Measurements from ENCODE around the gene DRD5.
A peak's percentile ranks its signal among the peaks of the same experiment; 100 is the strongest.

The DRD5 gene

DNA sequence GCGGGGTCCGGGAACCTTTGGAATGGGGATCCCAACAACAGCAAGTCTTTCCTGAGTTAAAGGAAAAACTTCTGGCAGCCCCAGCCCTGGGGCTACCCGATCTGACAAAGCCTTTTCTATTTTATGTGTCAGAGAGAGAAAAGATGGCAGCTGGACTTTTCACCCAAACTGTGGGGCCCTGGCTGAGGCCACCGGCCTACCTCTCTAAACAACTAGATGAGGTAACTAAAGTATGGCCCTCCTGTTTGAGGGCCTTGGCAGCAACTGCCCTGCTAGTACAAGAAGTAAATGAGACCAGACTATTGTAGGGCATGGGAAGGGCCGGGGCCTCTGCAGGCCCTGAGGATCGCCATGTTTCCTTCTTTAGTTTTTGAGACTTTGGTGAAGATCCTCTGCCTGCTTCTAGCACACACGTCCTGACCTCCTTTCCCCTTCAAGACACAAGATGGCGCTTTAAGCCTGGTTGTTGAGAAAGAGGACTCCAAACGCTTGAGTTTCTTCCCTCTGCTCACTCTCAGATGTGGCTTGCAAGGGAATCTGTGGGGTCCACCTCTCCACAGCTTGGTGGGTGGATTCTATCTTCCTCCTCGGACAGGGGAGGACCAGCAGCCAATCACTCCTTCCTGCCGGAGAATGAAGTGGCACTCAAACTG is 18.5 kb upstream of the DRD5 start:
- DNase-seq (ENCODE audit: low read depth): peak; percentile 85
- no peak overlapping the region for H3K4me3 ChIP-seq (ENCODE audit: low read depth, low read length)
- TF ChIP-seq, protein P1, sequence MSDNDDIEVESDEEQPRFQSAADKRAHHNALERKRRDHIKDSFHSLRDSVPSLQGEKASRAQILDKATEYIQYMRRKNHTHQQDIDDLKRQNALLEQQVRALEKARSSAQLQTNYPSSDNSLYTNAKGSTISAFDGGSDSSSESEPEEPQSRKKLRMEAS (IDR thresholded peaks at IDR 0.05; ENCODE audit: low read depth, low read length): no peak
- no peak for TF ChIP-seq POLR2A (IDR thresholded peaks at IDR 0.05; ENCODE audit: extremely low read depth, insufficient read length)
- TF ChIP-seq, protein P2, sequence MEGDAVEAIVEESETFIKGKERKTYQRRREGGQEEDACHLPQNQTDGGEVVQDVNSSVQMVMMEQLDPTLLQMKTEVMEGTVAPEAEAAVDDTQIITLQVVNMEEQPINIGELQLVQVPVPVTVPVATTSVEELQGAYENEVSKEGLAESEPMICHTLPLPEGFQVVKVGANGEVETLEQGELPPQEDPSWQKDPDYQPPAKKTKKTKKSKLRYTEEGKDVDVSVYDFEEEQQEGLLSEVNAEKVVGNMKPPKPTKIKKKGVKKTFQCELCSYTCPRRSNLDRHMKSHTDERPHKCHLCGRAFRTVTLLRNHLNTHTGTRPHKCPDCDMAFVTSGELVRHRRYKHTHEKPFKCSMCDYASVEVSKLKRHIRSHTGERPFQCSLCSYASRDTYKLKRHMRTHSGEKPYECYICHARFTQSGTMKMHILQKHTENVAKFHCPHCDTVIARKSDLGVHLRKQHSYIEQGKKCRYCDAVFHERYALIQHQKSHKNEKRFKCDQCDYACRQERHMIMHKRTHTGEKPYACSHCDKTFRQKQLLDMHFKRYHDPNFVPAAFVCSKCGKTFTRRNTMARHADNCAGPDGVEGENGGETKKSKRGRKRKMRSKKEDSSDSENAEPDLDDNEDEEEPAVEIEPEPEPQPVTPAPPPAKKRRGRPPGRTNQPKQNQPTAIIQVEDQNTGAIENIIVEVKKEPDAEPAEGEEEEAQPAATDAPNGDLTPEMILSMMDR (IDR thresholded peaks at IDR 0.05; ENCODE audit: low read depth, low read length): peak; percentile 92

DNA sequence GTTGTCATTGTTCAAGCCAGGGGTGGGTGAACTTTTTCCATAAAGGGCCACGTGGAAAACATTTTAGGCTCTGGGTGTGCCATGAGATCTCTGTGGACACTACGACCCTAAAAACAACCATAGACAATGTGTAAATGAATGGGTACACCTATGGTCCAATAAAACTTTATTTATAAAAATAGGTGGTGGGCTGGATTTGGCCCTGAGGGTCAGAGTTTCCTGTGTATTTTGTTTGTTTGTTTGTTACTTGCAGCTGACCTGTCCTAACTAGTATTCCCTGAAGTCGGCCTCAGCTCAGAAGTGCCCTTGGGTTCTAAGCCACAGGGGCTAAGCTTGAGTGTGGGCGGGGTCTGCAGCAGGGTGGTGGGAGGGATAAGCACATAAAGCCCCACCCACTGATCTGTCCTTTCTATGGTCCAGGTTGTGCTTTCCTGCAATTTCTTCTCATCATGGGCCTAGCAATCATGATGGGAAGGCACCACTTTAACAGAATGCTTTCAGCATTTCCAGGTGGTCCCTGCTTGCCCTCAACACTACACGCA is 17.2 kb upstream of the DRD5 start:
- no peak for DNase-seq (ENCODE audit: low read depth)
- H3K4me3 ChIP-seq (ENCODE audit: low read depth, low read length): no peak overlapping the region
- no peak for TF ChIP-seq MYC (IDR thresholded peaks at IDR 0.05; ENCODE audit: low read depth, low read length)
- TF ChIP-seq POLR2A (IDR thresholded peaks at IDR 0.05; ENCODE audit: extremely low read depth, insufficient read length): no peak
- TF ChIP-seq, protein P1 (IDR thresholded peaks at IDR 0.05; ENCODE audit: low read depth, low read length): no peak
- TF ChIP-seq, protein P2 (IDR thresholded peaks at IDR 0.05; ENCODE audit: low read depth, low read length): no peak

DNA sequence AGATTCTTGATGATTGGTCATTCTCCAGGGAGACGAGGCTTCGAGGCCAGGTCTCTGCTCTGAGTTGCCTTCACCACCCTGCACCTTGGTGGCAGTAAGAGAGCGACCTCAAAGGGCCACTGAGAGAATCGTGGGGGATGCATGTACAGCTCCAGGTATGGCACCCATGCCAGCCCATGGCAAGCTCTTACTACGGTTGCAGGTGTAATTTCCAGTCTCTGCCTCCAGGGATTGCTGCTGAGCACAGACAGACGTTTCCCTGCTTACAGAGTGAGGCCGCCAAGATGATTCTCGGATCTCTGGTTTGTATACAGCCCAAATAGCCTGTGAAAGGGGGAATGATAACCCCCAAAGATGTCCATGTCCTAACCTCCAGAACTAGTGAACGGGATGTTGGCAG is 16.3 kb upstream of the DRD5 start:
- peak; percentile 45 for DNase-seq (ENCODE audit: low read depth)
- no peak overlapping the region for H3K4me3 ChIP-seq (ENCODE audit: low read depth, low read length)
- TF ChIP-seq, protein P2 (IDR thresholded peaks at IDR 0.05; ENCODE audit: low read depth, low read length): peak; percentile 76
- TF ChIP-seq MYC (IDR thresholded peaks at IDR 0.05; ENCODE audit: low read depth, low read length): no peak

DNA sequence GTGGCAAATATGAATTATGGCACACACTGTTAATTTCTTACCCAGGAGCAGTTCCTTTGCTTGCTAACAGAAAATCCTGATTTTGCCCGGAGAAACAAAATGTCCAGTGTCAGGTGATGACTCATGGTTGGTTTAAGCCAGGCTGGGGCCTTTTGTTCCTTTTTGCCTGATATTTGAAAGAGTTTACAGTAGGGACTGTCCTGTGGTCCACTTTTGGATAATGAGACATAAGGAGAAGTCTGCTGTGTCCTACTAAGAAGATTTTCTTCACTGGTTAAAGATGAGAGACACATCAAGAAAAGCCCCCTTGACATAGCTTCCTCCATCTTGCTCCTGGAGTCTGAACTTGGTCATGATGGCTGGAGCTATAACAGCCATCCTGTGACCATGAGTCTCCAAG is 12.1 kb upstream of the DRD5 start:
- H3K4me3 ChIP-seq (ENCODE audit: low read depth, low read length): no peak overlapping the region
- no peak for TF ChIP-seq POLR2A (IDR thresholded peaks at IDR 0.05; ENCODE audit: extremely low read depth, insufficient read length)
- TF ChIP-seq MYC (IDR thresholded peaks at IDR 0.05; ENCODE audit: low read depth, low read length): no peak
- TF ChIP-seq, protein P2 (IDR thresholded peaks at IDR 0.05; ENCODE audit: low read depth, low read length): no peak
- TF ChIP-seq, protein P1 (IDR thresholded peaks at IDR 0.05; ENCODE audit: low read depth, low read length): no peak
- DNase-seq (ENCODE audit: low read depth): no peak

DNA sequence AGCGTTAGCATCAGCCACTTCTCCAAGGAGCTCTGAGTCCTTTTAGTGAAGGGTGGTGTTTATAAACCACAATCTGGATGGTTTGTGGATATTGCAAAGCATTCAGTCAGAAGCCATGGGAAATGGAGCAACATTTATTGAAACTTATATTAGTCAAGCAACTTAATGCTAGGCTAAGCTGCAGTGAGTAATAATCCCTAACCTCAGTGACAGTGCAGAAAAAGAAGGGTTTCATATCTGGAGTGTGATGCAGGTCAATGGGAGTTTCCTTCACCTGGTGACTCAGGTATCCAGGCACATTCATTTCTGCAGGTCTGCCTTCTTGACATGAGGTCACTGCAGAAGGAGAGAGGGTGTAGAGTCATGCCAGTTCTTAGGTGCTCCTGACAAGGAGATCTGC is 10.4 kb upstream of the DRD5 start:
- TF ChIP-seq, protein P1 (IDR thresholded peaks at IDR 0.05; ENCODE audit: low read depth, low read length): no peak
- no peak for TF ChIP-seq POLR2A (IDR thresholded peaks at IDR 0.05; ENCODE audit: extremely low read depth, insufficient read length)
- TF ChIP-seq, protein P2 (IDR thresholded peaks at IDR 0.05; ENCODE audit: low read depth, low read length): no peak
- no peak for TF ChIP-seq MYC (IDR thresholded peaks at IDR 0.05; ENCODE audit: low read depth, low read length)
- DNase-seq (ENCODE audit: low read depth): no peak
- H3K4me3 ChIP-seq (ENCODE audit: low read depth, low read length): no peak overlapping the region
